ENCODE results near the gene ABT1. TPM values are rescaled to one million over a fixed set of nuclear protein-coding genes. Genes with fewer than 3 reads are reported as not detected.

ABT1 gene
- total RNA-seq, 1 experiment from 2014 or later = 26.7 TPM

- ChIA-PET CTCF (interaction anchor here (0.6 to 3.5 kb wide), 8 partner anchors 15 to 1214 kb away, joined by 3 to 28 read pairs (median 4); partner anchors contain the start of gene ABT1), RAD21 (ENCODE audit: low non-redundant PET in 1 of 2, low total read pairs in 2 of 2, uncharacterized antibody in 2 of 2, unreplicated experiment in 2 of 2) (interaction anchor here (0.7 to 1.3 kb wide), 6 partner anchors 15 to 572 kb away, joined by 3 to 7 read pairs (median 5); no protein-coding TSS in a partner anchor), POLR2A (interaction anchor here (0.7 to 1.6 kb wide), 10 partner anchors 10 to 560 kb away, joined by 3 to 8 read pairs (median 4); partner anchors contain the start of gene HMGN4)
- peak; percentile 56 for ATAC-seq
- no peaks in the 10 kb centered on the region for H3K79me2 ChIP-seq (ENCODE audit: insufficient read depth, low read length)
- peak; percentile 87 for DNase-seq (ENCODE audit: low read depth, low spot score)
- peaks cover 5 to 76% of the 10 kb centered on the region in 2 experiments; a peak in 3 of 4 replicates for H3K4me1 ChIP-seq (ENCODE audit: control insufficient read depth in 1 of 2, insufficient read depth in 2 of 2, low read length in 2 of 2)
- TSS peak; percentile 81 for BruUV-seq (replicated peaks)
- peak overlapping the region; percentile 35 to 50 for H3K4me3 ChIP-seq (replicated peaks in 1 of 2; ENCODE audit: low read depth in 1 of 2, low read length in 2 of 2)
- intact Hi-C loops (cut with micrococcal nuclease) = loop anchor here (1.0 to 10.0 kb wide), 5 partner anchors 24 to 663 kb away; no protein-coding TSS in a partner anchor
- H3K9ac ChIP-seq (ENCODE audit: low read length) = peak overlapping the region; percentile 35
- peak overlapping the region; percentile 33 for H2AFZ ChIP-seq (ENCODE audit: low read depth, low read length, poor library complexity, severe bottlenecking)
- no peaks in the 10 kb centered on the region for H3K27me3 ChIP-seq (ENCODE audit: insufficient read depth, low read length)
- TF ChIP-seq CBX3 (IDR thresholded peaks at IDR 0.05; ENCODE audit: low read depth) = peak; percentile 83
- no peak for TF ChIP-seq FOSL1 (IDR thresholded peaks at IDR 0.05; ENCODE audit: low read depth)
- TF ChIP-seq TCF7L2 (IDR thresholded peaks at IDR 0.05; ENCODE audit: borderline replicate concordance, extremely low read depth, insufficient read depth, insufficient read length) = no peak
- TF ChIP-seq JUND (IDR thresholded peaks at IDR 0.05) = 0 out of 2 replicates have a peak, but pooled peaks have one; percentile 0
- peak; percentile 97 for TF ChIP-seq ATF3 (IDR thresholded peaks at IDR 0.05)
- TF ChIP-seq SP1 (IDR thresholded peaks at IDR 0.05; ENCODE audit: low read depth) = peak; percentile 37; the same call in 1 of the 2 replicates
- peak; percentile 41 for TF ChIP-seq YY1 (IDR thresholded peaks at IDR 0.05; ENCODE audit: extremely low read depth, insufficient replicate concordance, low read depth, low read length)
- TF ChIP-seq RAD21 (IDR thresholded peaks at IDR 0.05; ENCODE audit: low read depth) = peak; percentile 15; the same call in 1 of the 2 replicates
- TF ChIP-seq CEBPB (IDR thresholded peaks at IDR 0.05; ENCODE audit: low read depth) = peak; percentile 61; the same call in 1 of the 2 replicates
- no peak; the same call in 1 of the 2 replicates for TF ChIP-seq ELF1 (IDR thresholded peaks at IDR 0.05; ENCODE audit: borderline replicate concordance, low read depth)
- TF ChIP-seq, protein P1, sequence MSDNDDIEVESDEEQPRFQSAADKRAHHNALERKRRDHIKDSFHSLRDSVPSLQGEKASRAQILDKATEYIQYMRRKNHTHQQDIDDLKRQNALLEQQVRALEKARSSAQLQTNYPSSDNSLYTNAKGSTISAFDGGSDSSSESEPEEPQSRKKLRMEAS (IDR thresholded peaks at IDR 0.05) = peak; percentile 52; the same call in 1 of the 2 replicates
- H3K36me3 ChIP-seq (ENCODE audit: control insufficient read depth in 1 of 2, insufficient read depth in 2 of 2, low read length in 2 of 2) = no peaks in the 10 kb centered on the region
- H4K20me1 ChIP-seq (ENCODE audit: insufficient read depth) = no peaks in the 10 kb centered on the region
- H3K4me2 ChIP-seq (ENCODE audit: low read length) = peak overlapping the region; percentile 81
- H3K27ac ChIP-seq (ENCODE audit: low read depth, low read length) = peak overlapping the region; percentile 51
- H3K9me2 ChIP-seq (ENCODE audit: insufficient read depth) = no peaks in the 10 kb centered on the region
- no peaks in the 10 kb centered on the region for H3K9me3 ChIP-seq (ENCODE audit: control insufficient read depth in 1 of 2, insufficient read depth in 1 of 2, low read depth in 1 of 2, low read length in 2 of 2)
These were observed 25.0 kb upstream of the ABT1 start for GRCh38 chr6:26571592-26572296.

Data from HCT116 (cell line).